ENCODE measurements around the gene RHOBTB1.
A peak's percentile ranks its signal among the peaks of the same experiment; 100 is the strongest.
"Not testable (repeated sequence)": the region's sequence is repeated elsewhere in the genome, so short reads cannot be mapped to it uniquely, and the experiment has no call there.

RHOBTB1 gene

GRCh38 chr10:60944058-60944909, at the start of gene RHOBTB1:
RHOBTB1 (minus strand) TSS chr10:60944185; CDS start chr10:60911542, 32,643 bp downstream.
- peak; percentile 68 to 72 (median 69) for DNase-seq

- no peak for DNase-seq
Measured at GRCh38 chr10:60992636-60993035, 48.7 kb upstream of the RHOBTB1 start.

DNA sequence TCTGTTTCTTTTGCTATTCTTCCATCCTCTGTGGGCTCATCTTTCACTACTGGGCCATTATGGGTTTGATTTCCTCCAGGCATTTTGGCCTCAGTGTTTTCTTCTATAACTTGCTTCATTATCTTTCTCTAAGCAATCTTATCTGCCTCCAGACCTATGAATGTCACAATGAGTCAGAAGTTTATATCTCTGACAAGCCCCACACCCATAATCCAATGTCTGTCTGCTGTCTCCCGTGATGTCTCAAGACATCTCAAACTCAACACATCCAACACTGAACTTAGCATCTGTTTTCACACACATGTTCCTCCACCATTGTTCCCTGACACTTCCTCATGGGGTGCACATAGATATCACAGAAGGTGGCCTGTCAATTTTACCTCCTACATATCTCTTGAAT, 46.7 kb upstream of the RHOBTB1 start:
- DNase-seq, result no peak

DNA sequence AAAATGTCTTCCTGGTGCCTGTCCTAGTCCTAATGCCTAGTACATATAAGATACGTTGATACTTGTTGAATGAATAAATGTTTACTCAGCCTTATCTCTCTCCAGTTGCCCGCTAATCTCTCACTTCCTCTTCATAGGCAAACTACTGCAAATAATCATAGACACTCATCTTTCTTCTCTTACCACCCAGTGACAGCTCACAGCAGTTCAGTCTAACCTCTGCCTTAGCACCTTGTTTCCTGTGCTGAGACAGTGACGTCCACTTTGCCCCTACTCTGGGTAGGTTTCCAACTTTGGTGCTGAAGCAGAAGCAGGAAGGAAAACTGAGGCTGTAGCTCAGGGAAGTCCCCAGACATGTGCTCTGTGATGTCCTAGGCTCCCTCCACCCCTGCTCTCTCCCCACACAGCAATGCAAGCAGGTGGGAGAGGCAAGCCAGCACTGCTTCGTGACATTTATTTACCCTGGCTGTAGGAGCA, 45.5 kb upstream of the RHOBTB1 start:
- DNase-seq, result no peak

DNA sequence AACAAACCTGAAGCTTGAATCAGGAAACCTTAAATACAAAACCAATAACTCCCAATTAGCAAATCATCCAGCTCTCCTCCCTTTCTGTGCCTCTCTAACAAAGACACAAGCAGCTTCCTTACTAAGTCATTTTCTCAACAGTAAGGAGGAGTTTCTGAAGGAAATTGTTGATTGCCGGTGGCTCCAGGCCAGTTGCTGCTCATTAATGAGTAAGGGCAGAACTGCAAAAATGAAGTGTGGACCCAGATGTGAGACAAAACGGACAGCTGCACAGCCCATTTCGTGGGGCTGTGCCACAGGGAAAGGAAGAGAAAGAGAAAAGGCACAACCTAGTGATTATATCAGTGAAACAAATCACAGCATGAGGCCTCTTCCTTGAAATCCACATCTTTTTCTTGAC, 42.8 kb upstream of the RHOBTB1 start:
- DNase-seq, result no peak

- DNase-seq, result no peak
Measured at GRCh38 chr10:60985951-60986350, 42.0 kb upstream of the RHOBTB1 start.

DNA sequence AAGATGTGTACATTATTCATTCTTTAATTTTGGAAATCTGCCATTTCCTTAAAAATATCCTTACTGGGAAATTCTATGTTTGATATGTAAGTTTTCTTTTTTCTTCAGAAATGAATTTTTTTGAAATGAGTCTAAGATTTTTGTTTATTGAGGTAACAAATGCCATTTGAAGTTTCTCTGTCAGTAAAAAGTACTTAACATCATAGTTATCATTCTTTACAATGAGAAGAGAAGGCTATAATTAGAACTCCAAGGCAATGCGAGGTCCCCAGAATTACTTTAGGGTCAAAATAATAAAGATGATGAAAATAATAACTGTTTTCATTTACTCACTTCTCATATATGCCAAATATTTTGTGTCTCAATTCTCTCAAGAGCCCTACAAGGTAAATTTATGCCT, 37.0 kb upstream of the RHOBTB1 start:
- no peak for DNase-seq

GRCh38 chr10:60979667-60980104, 35.7 kb upstream of the RHOBTB1 start:
- DNase-seq, result no peak

DNA sequence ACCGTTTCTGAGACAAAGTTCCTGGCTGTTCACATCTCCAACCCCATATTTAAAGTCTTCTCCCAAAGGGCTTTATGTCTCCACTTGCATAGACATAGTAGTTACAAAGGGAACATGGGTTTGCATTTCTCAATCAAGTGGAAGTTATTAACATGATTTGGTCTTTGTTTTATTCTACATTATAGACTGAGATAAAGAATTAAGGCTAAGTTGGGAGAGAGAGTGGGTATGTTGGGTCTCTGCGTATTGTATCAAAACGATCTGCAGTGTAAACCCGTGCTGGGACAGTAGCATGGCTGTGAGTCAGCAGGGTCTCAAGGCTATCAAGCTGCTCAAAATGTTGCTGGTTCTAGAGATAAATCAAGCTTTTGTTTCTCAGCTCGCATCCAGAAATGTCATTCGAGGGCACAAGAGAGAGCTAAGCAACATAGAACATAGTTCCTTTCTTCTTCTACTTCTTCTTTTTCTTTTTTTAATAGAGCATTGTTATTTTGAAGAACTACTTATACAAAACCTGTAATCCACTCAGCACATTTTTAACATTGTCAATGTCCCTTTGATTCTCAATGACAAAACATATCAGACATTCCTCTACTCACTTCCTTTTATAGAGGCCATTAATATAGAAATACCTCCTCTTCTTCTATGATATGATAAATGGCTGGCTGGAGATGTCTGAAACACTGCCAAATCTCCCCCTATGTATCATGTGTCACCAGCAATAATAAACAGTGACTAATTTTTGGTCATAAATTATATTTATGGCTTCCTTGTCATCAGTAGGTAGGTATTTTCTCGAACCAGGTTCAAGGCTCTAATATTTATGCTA, 34.5 kb upstream of the RHOBTB1 start:
- DNase-seq, result peak in 2 of 3 experiments; percentile 3 to 75

DNA sequence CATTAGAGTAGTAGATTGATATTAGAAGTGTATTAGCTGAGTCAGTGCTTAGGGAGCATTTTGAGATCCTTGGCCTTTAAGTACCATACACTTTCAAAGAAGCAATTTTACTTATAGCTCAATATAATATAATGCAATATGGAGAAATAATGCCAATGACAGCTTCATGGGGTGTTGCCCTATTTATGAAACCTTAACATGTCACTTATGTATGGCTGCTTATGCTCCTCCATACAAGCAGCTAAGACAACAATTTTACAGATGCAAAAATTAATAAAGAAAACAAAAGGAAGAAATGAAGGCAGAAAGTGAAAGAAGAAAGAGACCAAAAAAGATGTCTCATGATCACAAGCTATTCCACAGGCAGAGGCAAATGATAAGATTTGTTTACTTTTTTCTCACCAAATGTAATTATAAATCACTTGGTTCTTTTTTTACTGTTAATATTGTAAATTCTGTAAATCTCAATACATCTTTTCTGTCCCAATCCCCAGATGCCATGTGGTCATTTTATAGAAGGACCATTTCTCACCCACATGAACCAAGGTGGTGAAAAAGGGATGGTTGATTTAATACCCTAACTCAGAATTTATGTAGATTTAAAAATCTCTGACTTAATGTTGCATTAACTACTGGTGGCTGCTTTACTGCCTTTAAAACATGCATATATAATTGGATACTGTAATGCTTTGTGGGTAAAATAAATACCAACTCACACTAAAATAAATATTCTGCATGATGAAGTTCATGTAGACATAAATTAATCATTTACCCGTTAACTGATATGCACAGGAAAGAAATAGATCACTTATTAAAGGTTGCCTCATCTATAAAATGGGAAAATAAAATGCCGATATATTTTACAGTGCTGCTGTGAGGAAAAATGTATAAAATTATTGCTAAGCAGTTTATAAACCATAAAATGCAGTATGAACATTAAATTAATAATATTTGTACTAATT, 33.5 kb upstream of the RHOBTB1 start:
- DNase-seq, result no peak

DNA sequence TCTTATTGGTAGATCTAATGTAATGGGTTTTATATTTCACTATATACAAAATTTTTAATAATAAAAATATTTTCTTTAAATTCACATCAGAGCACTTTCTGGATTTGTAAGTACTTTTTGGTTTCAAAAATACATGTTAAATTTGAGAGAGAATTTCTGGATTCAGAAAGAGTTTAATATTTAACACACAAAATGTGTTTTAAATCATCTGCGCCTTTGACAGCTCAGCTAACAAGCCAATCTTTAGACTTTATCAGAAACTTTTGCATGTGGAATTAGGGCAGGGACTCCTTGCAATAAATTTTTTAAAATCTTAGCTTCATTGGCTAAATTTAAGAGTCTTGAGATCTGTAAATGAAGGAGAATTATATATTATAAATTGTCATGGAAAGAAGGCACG, 32.7 kb upstream of the RHOBTB1 start:
- DNase-seq, result no peak

DNA sequence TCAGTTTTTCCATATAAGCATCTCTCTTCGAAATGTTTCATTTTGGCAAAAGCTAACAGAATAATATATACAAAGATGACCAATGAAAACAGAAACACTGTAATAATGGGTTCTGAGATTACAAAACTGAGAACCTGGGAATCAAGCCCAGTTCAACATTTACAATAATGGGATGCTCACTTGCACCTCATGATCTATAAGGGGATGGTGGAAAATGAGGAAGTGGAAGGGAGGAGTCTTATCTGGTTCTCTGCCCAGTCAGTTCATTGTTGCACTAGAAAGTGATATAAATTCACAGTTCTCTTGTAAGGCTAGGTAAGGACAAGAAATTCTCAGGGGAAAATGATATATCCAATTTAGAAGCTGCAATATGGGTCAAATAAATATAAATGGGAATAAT, 31.7 kb upstream of the RHOBTB1 start:
- no peak for DNase-seq

DNA sequence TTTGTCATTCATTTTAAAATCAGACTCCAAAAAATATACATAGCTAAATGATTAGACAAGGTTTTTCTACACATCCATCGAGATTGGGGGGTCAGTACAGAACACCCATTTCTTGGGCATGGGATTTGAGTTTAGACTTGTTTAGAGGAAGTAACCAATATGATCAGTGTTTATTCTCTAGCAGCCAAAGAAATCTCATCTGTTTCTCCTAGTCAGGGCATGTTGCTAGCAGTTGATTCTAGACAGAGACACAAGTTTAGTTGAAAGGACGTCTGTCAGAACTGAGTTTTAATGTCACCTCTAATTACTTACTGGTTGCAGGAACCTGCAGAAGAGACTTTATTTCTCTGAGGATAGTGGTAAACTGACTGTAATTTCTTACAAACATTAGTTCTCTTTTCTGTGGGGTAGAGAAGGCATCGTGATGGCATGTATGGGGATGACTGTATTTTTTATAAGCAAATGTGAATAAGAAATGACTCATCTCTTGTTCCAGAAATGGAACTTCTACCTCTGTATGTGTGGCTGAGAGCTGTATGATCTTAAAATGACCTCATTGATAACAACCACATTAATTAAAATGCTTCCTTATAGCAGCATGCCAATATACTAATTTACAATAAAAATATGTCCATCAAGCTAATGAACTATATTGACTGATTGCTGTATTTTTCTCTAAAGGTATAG, 30.6 kb upstream of the RHOBTB1 start:
- DNase-seq, result no peak

GRCh38 chr10:60973086-60973485, 29.1 kb upstream of the RHOBTB1 start:
- no peak for DNase-seq

DNA sequence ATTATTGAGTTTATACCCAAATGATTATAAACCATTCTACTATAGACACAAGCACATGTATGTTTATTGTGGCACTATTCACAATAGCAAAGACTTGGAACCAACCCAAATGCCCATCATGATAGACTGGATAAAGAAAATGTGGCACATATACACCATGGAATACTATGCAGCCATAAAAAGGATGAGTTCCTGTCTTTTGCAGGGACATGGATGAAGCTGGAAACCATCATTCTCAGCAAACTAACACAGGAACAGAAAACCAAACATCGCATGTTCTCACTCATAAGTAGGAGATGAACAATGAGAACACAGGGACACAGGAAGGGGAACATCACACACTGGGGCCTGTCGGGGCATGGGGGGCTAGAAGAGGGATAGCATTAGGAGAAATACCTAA, 28.2 kb upstream of the RHOBTB1 start:
- not testable (repeated sequence) for DNase-seq

GRCh38 chr10:60970526-60970925, 26.5 kb upstream of the RHOBTB1 start:
- no peak for DNase-seq

- no peak for DNase-seq
Measured at GRCh38 chr10:60968504-60968903, 24.5 kb upstream of the RHOBTB1 start.

DNA sequence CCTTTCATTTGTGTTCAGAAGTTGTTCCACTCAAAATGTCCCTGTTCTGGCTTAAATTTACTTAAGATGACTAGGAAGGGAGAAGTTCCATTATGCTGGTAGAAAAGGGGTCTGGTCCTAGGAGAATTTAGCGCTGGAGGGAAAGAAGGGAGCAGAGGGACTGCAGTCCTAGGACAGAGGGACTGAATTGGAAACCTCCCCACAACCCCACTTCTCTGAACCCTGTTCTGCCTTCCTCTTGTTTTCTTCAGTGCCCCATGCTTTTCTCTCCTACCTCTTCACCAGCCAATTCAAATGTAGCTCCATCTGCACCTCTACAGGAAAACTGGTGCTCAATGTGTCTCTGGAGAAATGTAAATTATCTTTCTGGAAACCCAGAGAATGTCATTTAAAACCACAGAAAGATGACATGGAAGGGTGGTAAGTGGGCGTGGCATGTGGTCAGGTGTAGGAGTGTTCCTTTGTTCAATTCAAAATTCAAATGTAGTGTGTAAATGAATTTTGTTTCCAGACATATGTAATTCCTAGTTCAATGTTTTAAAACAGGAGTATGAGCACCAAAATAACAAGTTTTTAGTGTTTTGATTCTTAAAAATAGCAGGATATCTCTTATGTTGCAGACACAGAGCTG, 24.0 kb upstream of the RHOBTB1 start:
- peak in 1 of 3 experiments; percentile 59 for DNase-seq

- DNase-seq, result peak in 1 of 3 experiments; percentile 29
Measured at GRCh38 chr10:60967260-60967659, 23.3 kb upstream of the RHOBTB1 start.

DNA sequence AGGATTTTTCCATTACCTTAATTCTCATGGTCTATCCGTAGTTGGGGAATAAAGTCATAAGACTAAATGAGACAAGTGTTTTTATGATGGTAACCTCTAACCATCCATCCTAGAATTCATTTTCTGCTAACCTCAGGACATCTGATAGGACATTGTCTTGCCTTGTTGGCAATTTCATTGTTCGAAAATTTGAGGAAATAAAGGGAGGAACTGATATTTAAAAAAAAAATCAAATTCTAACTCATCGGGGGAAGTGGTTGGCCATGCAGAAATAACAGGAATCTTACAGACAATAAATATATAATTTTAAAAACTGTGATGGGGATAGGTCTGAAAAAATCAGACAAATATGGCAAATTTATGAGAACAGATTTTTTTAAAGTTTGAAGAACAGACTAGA, 21.7 kb upstream of the RHOBTB1 start:
- DNase-seq, result no peak
